DMS53 (cell line): ENCODE results near the gene TMEM8B.
"Not testable (repeated sequence)": the region's sequence is repeated elsewhere in the genome, so short reads cannot be mapped to it uniquely, and the experiment has no call there.

Experiments
- DNase-seq: peaks from one replicate; lab custom pipeline; 2025; lab: John Stamatoyannopoulos, UW

TMEM8B gene

GRCh38 chr9:35864695-35865255, 35.7 kb downstream of the TMEM8B start:
- no peak for DNase-seq

GRCh38 chr9:35867538-35867937, 38.5 kb downstream of the TMEM8B start:
- DNase-seq: no peak

GRCh38 chr9:35868933-35869332, 39.9 kb downstream of the TMEM8B start:
- no peak for DNase-seq

- peak; percentile 4 for DNase-seq
These were observed 40.7 kb downstream of the TMEM8B start for GRCh38 chr9:35869621-35870216.

- DNase-seq: no peak
These were observed 41.4 kb downstream of the TMEM8B start, which contains the start of gene OR13J1 for GRCh38 chr9:35870351-35870923. TSS of gene OR13J1 (minus strand) at chr9:35870401. CDS start at chr9:35870401, 0 bp downstream.

- peak; percentile 66 for DNase-seq
These were observed 42.5 kb downstream of the TMEM8B start for GRCh38 chr9:35871545-35871944.

- DNase-seq: no peak
These were observed 43.5 kb downstream of the TMEM8B start for GRCh38 chr9:35872505-35872904.

- peak; percentile 82 for DNase-seq
These were observed 53.3 kb downstream of the TMEM8B start for GRCh38 chr9:35882263-35882848.

- no peak for DNase-seq
These were observed 54.0 kb downstream of the TMEM8B start for GRCh38 chr9:35882996-35883395.

GRCh38 chr9:35884908-35885307, 55.9 kb downstream of the TMEM8B start:
- DNase-seq: not testable (repeated sequence)

- no peak for DNase-seq
These were observed 62.6 kb downstream of the TMEM8B start for GRCh38 chr9:35891646-35892045.

- DNase-seq: no peak
These were observed 63.0 kb downstream of the TMEM8B start for GRCh38 chr9:35892051-35892450.

- no peak for DNase-seq
These were observed 67.5 kb downstream of the TMEM8B start for GRCh38 chr9:35896570-35896969.

- not testable (repeated sequence) for DNase-seq
These were observed 68.5 kb downstream of the TMEM8B start for GRCh38 chr9:35897376-35898099.

GRCh38 chr9:35898337-35898736, 69.3 kb downstream of the TMEM8B start:
- DNase-seq: no peak

GRCh38 chr9:35899021-35899420, 70.0 kb downstream of the TMEM8B start:
- no peak for DNase-seq

GRCh38 chr9:35903049-35903448, 74.0 kb downstream of the TMEM8B start:
- DNase-seq: peak; percentile 82

GRCh38 chr9:35904338-35904737, 75.3 kb downstream of the TMEM8B start:
- no peak for DNase-seq

GRCh38 chr9:35905051-35905781, 76.2 kb downstream of the TMEM8B start:
- DNase-seq: no peak

- DNase-seq: peak; percentile 61
These were observed 77.1 kb downstream of the TMEM8B start, which contains the start of gene HRCT1 for GRCh38 chr9:35905912-35906679. TSS of gene HRCT1 (plus strand) at chr9:35906202. CDS start at chr9:35906288, 86 bp downstream.
